Measurements from ENCODE around the gene PRDM9.
"Not testable (repeated sequence)": the region's sequence is repeated elsewhere in the genome, so short reads cannot be mapped to it uniquely, and the experiment has no call there.

PRDM9 gene

DNA sequence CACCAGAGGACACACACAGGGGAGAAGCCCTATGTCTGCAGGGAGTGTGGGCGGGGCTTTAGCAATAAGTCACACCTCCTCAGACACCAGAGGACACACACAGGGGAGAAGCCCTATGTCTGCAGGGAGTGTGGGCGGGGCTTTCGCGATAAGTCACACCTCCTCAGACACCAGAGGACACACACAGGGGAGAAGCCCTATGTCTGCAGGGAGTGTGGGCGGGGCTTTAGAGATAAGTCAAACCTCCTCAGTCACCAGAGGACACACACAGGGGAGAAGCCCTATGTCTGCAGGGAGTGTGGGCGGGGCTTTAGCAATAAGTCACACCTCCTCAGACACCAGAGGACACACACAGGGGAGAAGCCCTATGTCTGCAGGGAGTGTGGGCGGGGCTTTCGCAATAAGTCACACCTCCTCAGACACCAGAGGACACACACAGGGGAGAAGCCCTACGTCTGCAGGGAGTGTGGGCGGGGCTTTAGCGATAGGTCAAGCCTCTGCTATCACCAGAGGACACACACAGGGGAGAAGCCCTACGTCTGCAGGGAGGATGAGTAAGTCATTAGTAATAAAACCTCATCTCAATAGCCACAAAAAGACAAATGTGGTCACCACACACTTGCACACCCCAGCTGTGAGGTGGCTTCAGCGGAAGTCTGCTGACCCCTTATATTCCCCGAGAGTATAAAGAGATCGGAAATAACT, 20.0 kb downstream of the PRDM9 start:
- not testable (repeated sequence) for DNase-seq (ENCODE audit: low read depth)

DNA sequence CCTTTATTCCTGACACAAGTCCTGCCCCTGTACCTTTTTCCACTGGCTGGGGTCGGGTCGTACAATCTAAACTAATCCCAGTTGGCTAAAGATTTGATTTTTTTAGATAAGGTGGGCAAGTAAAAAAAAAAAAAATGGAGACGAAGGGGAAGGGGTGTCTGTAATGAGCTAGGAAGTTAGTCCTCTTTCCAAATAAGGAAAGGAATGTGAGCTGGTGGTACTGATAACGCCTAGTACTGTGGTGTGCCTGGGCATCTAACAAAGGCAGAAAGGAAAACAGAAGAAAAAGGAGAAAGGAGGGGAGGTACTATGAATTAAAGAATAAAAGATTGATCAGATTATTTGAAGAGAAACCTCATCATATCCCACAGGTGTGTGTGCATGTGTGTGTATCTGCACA, 21.3 kb downstream of the PRDM9 start:
- no peak for DNase-seq (ENCODE audit: low read depth)

DNA sequence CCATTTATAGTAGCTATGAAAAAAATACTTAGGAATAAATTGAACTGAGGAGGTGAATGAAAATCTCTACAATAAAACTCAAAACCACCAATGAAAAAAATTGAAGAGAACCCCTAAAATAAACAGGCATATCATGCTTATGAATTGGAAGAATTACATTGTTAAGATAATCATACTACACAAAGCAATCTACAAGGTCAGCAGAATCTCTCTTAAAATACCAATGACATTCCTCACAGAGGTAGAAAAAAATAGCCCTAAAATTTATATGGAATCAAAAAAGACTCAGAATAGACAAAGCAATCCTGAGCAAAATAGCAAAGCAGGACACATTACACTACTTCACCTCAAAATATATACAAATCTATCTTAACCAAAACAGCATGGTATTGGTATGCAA, 23.2 kb downstream of the PRDM9 start:
- no peak for DNase-seq (ENCODE audit: low read depth)

- DNase-seq (ENCODE audit: low read depth), result no peak
Observed at GRCh38 chr5:23571059-23571458, 63.6 kb downstream of the PRDM9 start.
